PC-9 (cell line): ENCODE data around the gene TSTD2. TPM values are rescaled to one million over a fixed set of nuclear protein-coding genes. Genes with fewer than 3 reads are reported as not detected.

ENCODE experiments used
- BruUV-seq: library from RNA; stranded (reverse); fragments of 400-500 nt; replicated peaks from 2 replicates; lab custom pipeline; 2021; lab: Mats Ljungman, UMichigan
- CTCF ChIA-PET: fragments of 300-600 bp; sonication (Branson Sonifier 250); formaldehyde crosslinking; loops from one replicate; lab custom pipeline; 2022; ENCODE audit warnings: antibody characterized with exemption; lab: Charles Lee
- POLR2A ChIA-PET: fragments of 300-600 bp; sonication (Branson Sonifier 250); formaldehyde crosslinking; loops from one replicate; lab custom pipeline; 2022; ENCODE audit warnings: antibody characterized with exemption; ENCODE audit not compliant: unreplicated experiment; lab: Charles Lee
- DNase-seq, 2 experiments: peaks; one replicate each; pipeline versions ENCODE4 v3.0.0 to v3.0.0-alpha.2; 2015 to 2022; ENCODE audit warnings: mixed read lengths in 1 of 2
- H2AFZ ChIP-seq: fragments of 200-600 bp; sonication (generic); 2 replicates; pipeline ENCODE4 v1.8.1; 2017; ENCODE audit warnings: antibody characterized with exemption
- H3F3A ChIP-seq: fragments of 200-600 bp; sonication (generic); 2 replicates; pipeline ENCODE4 v1.8.1; 2017; ENCODE audit warnings: antibody characterized with exemption, mild to moderate bottlenecking, low read depth; ENCODE audit not compliant: insufficient read depth
- H3K27ac ChIP-seq: fragments of 200-600 bp; sonication (generic); 2 replicates; pipeline ENCODE4 v1.6.1; 2016; ENCODE audit warnings: mixed run types
- H3K27me3 ChIP-seq: fragments of 200-600 bp; sonication (generic); 2 replicates; pipeline ENCODE4 v1.6.1; 2016; ENCODE audit warnings: low read depth, mixed run types; ENCODE audit not compliant: insufficient read depth
- H3K36me3 ChIP-seq: fragments of 200-600 bp; sonication (generic); 2 replicates; pipeline ENCODE4 v1.6.1; 2016; ENCODE audit warnings: low read depth, mixed run types
- H3K4me1 ChIP-seq: fragments of 200-600 bp; sonication (generic); replicated peaks from 2 replicates; pipeline ENCODE4 v1.6.1; 2016; ENCODE audit warnings: mixed run types; ENCODE audit not compliant: insufficient read depth
- H3K4me2 ChIP-seq: fragments of 200-600 bp; sonication (generic); 2 replicates; pipeline ENCODE4 v1.6.1; 2017; ENCODE audit warnings: mixed run types
- H3K4me3 ChIP-seq: fragments of 200-600 bp; sonication (generic); 2 replicates; pipeline ENCODE4 v1.6.1; 2016; ENCODE audit warnings: mixed run types
- H3K79me2 ChIP-seq: fragments of 200-600 bp; sonication (generic); 2 replicates; pipeline ENCODE4 v1.6.1; 2017; ENCODE audit warnings: low read depth, mixed run types
- H3K9me2 ChIP-seq: fragments of 200-600 bp; sonication (generic); 2 replicates; pipeline ENCODE4 v1.8.1; 2017; ENCODE audit warnings: mild to moderate bottlenecking; ENCODE audit not compliant: insufficient read depth
- H3K9me3 ChIP-seq: fragments of 200-600 bp; sonication (generic); 2 replicates; pipeline ENCODE4 v1.8.1; 2016; ENCODE audit warnings: low read depth; ENCODE audit not compliant: insufficient read depth
- H4K20me1 ChIP-seq: fragments of 200-600 bp; sonication (generic); 2 replicates; pipeline ENCODE4 v1.8.1; 2017; ENCODE audit not compliant: insufficient read depth
- EZH2 ChIP-seq: fragments of 200-600 bp; sonication (generic); IDR thresholded peaks from 2 replicates; pipeline ENCODE4 v1.8.0; 2017; ENCODE audit warnings: antibody characterized with exemption, low read depth
- intact Hi-C: fragments of 100-400 bp; cut with micrococcal nuclease; formaldehyde crosslinking; loops from one replicate; pipeline ENCODE4 v1.10.0; 2022; ENCODE audit not compliant: unreplicated experiment
- total RNA-seq: library from RNA; stranded (reverse); gene quantifications from 2 replicates; pipeline ENCODE4 v1.2.3, GENCODE V29; 2021
- TF ChIP-seq, protein P1 (sequence below): fragments of 200-600 bp; sonication (generic); conservative IDR thresholded peaks from 2 replicates; pipeline ENCODE4 v1.6.1; 2017; ENCODE audit warnings: mixed run types, antibody characterized with exemption, mild to moderate bottlenecking, moderate library complexity

TSTD2 gene
- total RNA-seq, 1 experiment from 2014 or later, result 17.0 TPM

DNA sequence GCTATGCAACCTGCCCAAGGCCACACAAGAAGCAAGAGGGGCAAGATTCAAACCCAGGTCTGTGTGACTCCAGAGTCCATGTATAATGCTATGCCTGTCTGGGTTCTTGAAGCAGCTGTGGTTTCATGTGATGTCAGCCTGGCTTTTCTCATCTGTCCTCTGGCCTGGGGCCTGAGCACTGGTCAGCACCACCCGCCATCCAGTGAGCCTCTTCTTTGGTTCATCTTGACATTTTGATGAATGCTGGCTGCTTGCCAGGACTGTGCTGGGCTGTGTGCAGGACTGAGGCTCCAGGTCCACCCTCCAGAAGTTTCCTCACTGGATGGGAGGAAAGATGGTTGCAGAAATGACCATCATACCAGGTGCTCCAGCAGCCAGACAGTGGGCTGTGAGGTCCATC lies 61.5 kb downstream of the TSTD2 start:
- Histone ChIP-seq H4K20me1 (no peaks in the 10 kb centered on the region), H3K4me1 (no peaks in the 10 kb centered on the region), H3F3A (no peaks in the 10 kb centered on the region), H3K9me3 (no peaks in the 10 kb centered on the region), H3K36me3 (no peaks in the 10 kb centered on the region), H3K79me2 (no peaks in the 10 kb centered on the region), H3K4me3 (no peak overlapping the region), H3K27me3 (no peaks in the 10 kb centered on the region), H3K27ac (no peak overlapping the region), H2AFZ (no peak overlapping the region), H3K9me2 (no peaks in the 10 kb centered on the region), H3K4me2 (no peak overlapping the region)
- ChIA-PET CTCF (no interaction called here), POLR2A (no interaction called here)
- no peak for DNase-seq
- TF ChIP-seq, protein P1, sequence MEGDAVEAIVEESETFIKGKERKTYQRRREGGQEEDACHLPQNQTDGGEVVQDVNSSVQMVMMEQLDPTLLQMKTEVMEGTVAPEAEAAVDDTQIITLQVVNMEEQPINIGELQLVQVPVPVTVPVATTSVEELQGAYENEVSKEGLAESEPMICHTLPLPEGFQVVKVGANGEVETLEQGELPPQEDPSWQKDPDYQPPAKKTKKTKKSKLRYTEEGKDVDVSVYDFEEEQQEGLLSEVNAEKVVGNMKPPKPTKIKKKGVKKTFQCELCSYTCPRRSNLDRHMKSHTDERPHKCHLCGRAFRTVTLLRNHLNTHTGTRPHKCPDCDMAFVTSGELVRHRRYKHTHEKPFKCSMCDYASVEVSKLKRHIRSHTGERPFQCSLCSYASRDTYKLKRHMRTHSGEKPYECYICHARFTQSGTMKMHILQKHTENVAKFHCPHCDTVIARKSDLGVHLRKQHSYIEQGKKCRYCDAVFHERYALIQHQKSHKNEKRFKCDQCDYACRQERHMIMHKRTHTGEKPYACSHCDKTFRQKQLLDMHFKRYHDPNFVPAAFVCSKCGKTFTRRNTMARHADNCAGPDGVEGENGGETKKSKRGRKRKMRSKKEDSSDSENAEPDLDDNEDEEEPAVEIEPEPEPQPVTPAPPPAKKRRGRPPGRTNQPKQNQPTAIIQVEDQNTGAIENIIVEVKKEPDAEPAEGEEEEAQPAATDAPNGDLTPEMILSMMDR, result no peak
- TF ChIP-seq EZH2, result no peak
- intact Hi-C loops, result no loop called here
- BruUV-seq, result no TSS peak

DNA sequence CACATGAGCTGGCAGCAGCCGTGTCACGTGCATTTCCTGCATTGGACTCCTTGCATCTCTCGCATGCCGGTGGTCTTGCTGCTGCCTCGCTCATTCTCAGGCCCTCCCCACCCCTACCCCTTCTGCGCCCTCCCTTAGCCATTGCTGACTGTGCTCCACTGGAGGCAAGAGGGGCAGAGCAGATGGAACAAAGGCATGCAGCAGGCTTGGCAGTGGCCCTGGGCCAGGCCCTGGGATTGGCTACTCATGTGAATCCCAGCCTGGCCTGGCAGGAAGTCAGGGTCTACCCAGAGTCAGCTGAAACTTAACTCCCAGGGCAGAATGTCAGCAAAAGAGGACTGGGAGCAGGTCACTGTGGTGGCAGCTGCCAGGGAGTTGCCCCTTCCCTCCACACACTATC lies 62.3 kb downstream of the TSTD2 start:
- TF ChIP-seq, protein P1, result no peak
- no peak for TF ChIP-seq EZH2
- H2AFZ ChIP-seq, result no peak overlapping the region
- intact Hi-C loops, result no loop called here
- no peaks in the 10 kb centered on the region for H3K27me3 ChIP-seq
- CTCF ChIA-PET, result no interaction called here
- no peak overlapping the region for H3K4me3 ChIP-seq
- no peak overlapping the region for H3K4me2 ChIP-seq
- no peaks in the 10 kb centered on the region for H3K9me3 ChIP-seq
- no peak for DNase-seq
- BruUV-seq, result no TSS peak
- no peaks in the 10 kb centered on the region for H4K20me1 ChIP-seq
- H3K9me2 ChIP-seq, result no peaks in the 10 kb centered on the region
- POLR2A ChIA-PET, result no interaction called here
- no peaks in the 10 kb centered on the region for H3K4me1 ChIP-seq
- no peaks in the 10 kb centered on the region for H3K36me3 ChIP-seq
- H3K27ac ChIP-seq, result no peak overlapping the region
- H3F3A ChIP-seq, result no peaks in the 10 kb centered on the region
- H3K79me2 ChIP-seq, result no peaks in the 10 kb centered on the region

DNA sequence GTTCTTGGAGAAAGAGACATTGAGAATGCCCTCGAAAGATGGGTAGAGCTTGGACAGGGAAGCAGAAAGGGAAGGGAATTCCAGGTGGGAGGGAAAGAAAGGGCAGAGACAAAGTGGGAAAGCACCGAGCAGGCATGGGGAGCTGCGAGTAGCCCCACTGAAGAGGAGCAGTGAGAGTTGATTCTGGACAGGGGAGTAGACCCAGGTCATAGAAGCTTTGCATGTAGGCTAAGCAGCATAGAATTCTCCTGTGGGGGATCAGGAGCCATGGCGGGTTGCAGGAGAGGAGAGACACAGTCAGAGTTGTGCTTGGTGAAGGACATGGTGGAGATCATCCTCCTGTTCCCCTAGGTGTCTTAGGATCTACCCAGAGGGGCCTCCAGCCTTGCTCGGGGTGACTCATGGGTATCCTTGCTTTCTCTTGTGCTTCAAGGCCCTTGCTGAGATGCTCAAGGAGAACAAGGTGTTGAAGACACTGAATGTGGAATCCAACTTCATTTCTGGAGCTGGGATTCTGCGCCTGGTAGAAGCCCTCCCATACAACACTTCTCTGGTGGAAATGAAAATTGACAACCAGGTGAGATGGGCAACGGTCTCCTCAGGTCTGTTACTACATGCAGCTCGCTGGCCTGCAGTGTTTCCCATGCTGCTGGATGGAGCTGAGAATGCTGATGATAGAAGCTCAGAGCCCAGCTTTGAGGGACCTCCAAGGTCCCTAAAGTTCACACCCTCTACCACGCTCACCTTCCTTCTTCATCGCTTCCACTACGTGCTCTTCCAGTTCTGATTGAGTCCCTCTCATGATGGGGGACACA lies 64.5 kb downstream of the TSTD2 start:
- no peak for TF ChIP-seq EZH2
- TF ChIP-seq, protein P1, result no peak
- Histone ChIP-seq H3K36me3 (no peaks in the 10 kb centered on the region), H2AFZ (no peak overlapping the region), H3K4me2 (no peak overlapping the region), H3K27ac (no peak overlapping the region), H3K4me3 (no peak overlapping the region), H3K4me1 (no peaks in the 10 kb centered on the region), H3F3A (no peaks in the 10 kb centered on the region), H4K20me1 (no peaks in the 10 kb centered on the region), H3K9me2 (no peaks in the 10 kb centered on the region), H3K79me2 (no peaks in the 10 kb centered on the region), H3K9me3 (no peaks in the 10 kb centered on the region), H3K27me3 (no peaks in the 10 kb centered on the region)
- intact Hi-C loops, result no loop called here
- no peak for DNase-seq
- BruUV-seq, result no TSS peak
- ChIA-PET CTCF (no interaction called here), POLR2A (interaction anchor here (0.7 kb wide), 1 partner anchor 723 kb away, joined by 3 read pairs; no protein-coding TSS in a partner anchor)
